ENCODE data around the gene MERTK.

Gene MERTK

DNA sequence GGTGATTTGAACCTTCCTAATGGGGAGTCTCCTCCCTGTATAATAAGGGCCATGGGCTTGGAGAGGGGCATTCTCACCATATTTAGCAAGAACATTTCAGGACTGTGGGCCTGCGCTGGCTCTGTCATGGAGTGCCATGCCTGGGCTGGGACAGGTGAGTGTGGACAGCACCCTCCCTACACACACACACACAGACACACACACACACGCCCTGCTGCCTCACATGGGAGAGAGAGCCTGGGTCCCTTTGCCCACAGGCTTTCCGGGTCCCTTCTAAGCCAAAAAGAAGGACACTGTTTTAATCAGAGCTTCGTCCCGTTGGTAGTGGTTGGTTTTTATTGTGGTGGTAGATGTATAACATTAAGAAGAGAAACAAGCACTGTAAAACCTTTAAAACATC lies 125.3 kb downstream of the MERTK start:
- TF ChIP-seq, protein P1, sequence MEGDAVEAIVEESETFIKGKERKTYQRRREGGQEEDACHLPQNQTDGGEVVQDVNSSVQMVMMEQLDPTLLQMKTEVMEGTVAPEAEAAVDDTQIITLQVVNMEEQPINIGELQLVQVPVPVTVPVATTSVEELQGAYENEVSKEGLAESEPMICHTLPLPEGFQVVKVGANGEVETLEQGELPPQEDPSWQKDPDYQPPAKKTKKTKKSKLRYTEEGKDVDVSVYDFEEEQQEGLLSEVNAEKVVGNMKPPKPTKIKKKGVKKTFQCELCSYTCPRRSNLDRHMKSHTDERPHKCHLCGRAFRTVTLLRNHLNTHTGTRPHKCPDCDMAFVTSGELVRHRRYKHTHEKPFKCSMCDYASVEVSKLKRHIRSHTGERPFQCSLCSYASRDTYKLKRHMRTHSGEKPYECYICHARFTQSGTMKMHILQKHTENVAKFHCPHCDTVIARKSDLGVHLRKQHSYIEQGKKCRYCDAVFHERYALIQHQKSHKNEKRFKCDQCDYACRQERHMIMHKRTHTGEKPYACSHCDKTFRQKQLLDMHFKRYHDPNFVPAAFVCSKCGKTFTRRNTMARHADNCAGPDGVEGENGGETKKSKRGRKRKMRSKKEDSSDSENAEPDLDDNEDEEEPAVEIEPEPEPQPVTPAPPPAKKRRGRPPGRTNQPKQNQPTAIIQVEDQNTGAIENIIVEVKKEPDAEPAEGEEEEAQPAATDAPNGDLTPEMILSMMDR (IDR thresholded peaks at IDR 0.05; ENCODE audit: low read depth, low read length): no peak
- in situ Hi-C loops (cut with HindIII; ENCODE audit: low sequenced_read_pairs): no loop called here

DNA sequence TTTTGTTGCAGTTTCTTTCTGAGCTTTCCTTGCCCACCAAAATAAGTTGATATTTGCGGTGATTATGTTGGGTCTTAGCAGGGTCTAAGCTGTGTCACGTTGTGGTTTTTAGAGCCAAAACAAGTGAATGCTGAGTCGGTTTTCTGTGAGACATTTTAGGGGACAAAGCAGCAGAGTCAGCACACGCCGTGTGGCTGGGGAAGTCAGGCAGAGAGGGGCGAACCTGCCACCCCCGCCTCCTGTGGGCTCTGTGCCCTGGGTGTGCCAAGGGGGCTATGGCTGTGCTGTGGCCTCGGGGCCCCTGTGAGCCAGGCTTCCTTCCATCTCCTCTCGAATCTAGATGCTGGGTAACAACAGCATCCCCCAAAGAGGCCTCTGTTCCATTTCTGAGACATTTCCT lies 125.8 kb downstream of the MERTK start:
- no peak overlapping the region for H3K4me3 ChIP-seq (ENCODE audit: low read depth, low read length)
- DNase-seq (ENCODE audit: low read depth, low spot score): no peak
- in situ Hi-C loops (cut with HindIII; ENCODE audit: low sequenced_read_pairs): no loop called here
- TF ChIP-seq, protein P1 (IDR thresholded peaks at IDR 0.05; ENCODE audit: low read depth, low read length): no peak

More for the DNA sequence above, 125.3 kb downstream of the MERTK start:
- DNase-seq (ENCODE audit: low read depth, low spot score): no peak
- H3K4me3 ChIP-seq (ENCODE audit: low read depth, low read length): no peak overlapping the region

DNA sequence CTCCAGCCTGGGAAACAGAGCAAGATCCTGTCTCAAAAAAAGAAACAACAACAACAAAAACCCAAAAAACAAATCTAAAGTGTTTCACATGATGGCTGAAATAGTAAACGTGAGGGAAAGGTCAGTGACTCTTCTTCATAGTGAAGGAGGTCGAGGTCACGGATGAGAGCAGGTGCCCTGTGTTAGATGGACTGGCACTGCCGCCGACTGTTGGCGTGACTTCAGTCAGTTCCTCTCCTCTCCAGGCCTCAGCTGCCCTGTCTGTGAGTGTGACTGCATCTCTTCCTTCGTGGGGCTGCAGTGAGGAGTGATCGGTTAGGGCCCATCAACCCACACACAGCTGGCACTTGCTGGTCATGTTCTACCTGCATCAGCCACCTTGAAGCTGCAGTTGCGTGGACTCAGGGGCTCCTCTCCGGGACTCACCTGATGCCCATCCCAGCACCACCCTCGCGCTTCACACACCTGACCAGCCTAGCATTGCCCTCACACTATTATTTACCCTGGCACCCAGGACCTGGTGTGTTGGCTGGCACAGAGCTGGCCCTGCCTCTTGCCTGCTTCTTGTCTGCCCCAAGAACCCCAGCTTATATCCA lies 126.6 kb downstream of the MERTK start:
- H3K4me3 ChIP-seq (ENCODE audit: low read depth, low read length): no peak overlapping the region
- DNase-seq (ENCODE audit: low read depth, low spot score): no peak
- TF ChIP-seq, protein P1 (IDR thresholded peaks at IDR 0.05; ENCODE audit: low read depth, low read length): no peak
- in situ Hi-C loops (cut with HindIII; ENCODE audit: low sequenced_read_pairs): no loop called here

DNA sequence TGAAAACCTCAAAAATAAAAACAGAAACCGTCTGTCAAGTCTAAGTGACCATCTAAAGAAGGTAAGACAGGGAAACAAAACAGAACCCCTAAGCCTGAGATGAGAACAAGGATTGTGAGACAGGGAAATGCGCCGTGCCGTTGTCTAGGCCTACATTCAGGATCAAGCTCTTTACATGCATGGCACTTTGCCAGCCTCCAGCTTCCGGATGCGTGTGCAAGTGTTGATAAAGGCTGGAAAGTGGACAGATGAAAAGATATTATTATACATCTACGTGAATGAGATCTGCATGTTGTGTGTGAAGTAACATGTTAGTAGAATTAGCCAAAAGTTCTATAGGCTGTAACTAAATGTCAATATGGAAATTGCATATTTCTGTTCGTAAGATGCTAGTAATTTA lies 128.1 kb downstream of the MERTK start:
- H3K4me3 ChIP-seq (ENCODE audit: low read depth, low read length): no peak overlapping the region
- DNase-seq (ENCODE audit: low read depth, low spot score): no peak
- TF ChIP-seq, protein P1 (IDR thresholded peaks at IDR 0.05; ENCODE audit: low read depth, low read length): no peak
- in situ Hi-C loops (cut with HindIII; ENCODE audit: low sequenced_read_pairs): no loop called here

DNA sequence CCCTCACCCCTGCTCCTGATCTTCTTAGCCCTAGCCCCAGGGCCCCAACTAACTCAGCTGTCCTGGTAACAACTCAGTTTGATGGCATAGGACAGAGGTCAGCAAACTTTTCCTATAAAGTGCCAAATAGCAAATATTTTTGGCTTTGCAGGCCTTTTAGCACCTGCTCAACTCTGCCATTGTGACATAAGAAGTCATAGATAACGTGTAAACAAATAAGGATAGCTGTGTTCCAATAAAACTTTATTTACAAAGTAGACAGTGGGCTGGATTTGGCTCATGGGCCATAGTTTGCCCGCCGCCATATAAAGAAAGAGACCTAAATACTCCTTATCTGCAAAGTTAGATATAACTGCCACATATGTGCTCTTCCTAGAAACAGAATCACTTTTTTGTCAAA lies 129.4 kb downstream of the MERTK start:
- H3K4me3 ChIP-seq (ENCODE audit: low read depth, low read length): no peak overlapping the region
- TF ChIP-seq, protein P1 (IDR thresholded peaks at IDR 0.05; ENCODE audit: low read depth, low read length): no peak
- in situ Hi-C loops (cut with HindIII; ENCODE audit: low sequenced_read_pairs): no loop called here
- DNase-seq (ENCODE audit: low read depth, low spot score): no peak

DNA sequence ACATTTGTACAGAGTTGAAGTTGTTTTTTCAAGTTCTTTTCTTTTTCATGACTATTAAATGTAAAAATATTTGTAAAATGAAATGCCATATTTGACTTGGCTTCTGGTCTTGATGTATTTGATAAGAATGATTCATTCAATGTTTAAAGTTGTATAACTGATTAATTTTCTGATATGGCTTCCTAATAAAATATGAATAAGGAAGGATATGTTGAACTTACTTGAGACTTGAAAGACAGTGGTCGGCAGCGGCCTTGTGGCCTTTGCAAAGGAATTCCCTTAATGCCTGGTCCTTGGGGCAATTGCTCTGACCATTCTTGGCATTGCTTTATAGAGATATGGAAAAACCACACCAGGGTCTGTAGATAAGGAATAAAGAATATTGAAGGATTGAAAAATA lies 130.8 kb downstream of the MERTK start:
- no peak overlapping the region for H3K4me3 ChIP-seq (ENCODE audit: low read depth, low read length)
- in situ Hi-C loops (cut with HindIII; ENCODE audit: low sequenced_read_pairs): no loop called here
- DNase-seq (ENCODE audit: low read depth, low spot score): no peak
- TF ChIP-seq, protein P1 (IDR thresholded peaks at IDR 0.05; ENCODE audit: low read depth, low read length): no peak

All from astrocyte of the spinal cord (primary cell).